ENCODE measurements around the gene AFF3.

AFF3 gene

DNA sequence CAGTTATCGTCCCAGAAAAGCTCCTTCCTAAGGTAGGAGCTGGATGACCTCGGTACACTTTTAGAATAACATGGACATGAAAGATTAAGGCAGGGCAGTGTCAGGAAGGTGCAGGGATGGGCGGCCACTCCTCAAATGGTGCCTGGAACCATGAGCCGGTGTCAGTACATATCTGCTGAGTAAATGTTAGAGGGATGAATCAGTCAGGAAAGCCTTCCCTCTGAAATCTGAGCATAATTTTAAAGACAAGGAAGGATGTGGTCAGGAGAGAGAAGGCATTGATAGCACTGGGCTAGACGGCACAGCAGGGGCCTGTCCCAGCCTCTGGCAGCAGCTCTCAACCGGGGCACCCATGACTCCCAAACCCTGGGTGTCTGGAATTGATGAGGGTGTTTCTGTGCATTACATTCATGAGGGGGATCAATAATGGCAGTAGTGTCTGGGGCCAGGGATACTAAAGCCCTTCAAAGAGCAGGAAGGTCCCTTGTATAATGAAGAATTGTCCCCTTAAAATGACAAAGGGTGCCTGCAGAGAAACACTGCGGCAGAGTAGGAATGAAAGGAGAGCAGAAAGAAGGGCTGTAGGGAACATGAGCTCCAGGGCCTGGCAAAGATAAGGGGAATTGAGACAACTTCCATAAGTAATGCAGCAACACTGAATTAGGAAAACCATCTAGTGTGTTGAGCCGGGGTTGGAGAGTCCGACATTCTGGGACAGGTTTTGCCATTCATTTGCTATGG lies 490.3 kb downstream of the AFF3 start:
- no peak for DNase-seq

DNA sequence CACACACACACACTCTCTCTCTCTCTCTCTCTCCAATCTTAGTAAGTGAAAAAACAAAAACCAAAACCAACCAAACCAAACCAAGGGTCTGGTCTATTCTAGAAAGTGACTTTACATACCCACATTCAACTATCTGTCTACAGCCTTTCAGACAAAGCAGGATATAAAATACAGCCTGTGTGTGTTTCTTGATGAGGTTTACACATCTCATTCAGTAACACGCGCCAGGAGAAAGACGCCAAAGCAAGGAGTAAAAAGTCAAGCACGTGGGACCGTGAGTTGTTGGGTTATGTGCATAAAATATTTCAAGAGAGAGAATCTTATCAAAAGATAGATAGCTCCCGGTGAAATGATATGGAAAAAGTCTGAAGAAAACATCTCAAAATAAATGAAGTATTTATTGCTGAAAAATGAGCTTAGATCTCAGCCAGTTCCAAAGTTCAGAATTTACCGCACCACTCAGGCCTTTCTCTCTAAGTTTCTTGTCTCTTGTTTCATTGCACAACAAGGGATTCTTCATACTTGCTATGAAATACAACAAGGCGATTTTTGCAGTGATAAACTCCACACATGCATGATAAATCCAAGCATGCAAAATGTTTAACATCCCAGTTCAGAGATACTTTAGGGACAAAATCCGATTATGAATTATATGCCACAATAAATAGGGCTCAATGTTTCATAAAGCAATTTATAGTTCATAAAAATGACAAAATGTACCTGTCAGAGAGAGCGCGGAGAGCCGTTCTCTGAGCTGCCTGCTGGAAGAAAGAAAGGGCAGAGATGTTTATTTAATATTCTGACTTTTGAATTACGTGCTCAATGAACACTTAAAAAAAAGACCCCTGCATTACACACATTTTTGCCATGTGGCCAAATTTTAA lies 493.2 kb downstream of the AFF3 start:
- DNase-seq = no peak

DNA sequence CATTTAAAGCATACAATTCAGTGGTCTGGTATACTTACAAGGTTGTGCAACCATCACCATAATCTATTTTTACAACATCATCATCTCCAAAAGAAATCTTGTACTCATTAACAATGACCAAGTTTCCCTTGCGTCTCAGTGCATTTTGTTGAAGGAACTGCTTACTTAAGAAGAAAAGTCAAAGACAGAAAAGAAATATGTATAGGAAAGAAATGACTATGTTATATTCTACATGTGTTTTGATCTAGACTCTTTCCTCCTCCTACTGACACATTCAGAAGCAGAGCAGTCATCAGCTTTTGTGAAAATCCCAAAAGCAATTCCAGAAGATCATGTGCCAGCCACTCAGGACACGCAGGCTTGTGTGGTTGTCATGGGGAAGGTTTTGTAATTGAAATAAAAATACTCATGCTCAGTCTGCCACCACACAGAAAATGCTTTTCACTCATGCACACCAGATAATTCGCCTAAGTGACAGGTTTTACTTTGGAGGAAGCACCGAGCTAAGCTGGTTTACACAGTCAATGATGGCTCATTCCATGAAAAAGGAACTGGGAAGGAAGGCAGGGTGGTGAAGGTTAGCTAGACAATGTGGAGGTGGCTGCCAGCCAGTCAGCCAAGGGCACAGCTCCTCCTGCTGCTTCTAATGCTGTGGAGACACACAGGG lies 494.1 kb downstream of the AFF3 start:
- no peak for DNase-seq

DNA sequence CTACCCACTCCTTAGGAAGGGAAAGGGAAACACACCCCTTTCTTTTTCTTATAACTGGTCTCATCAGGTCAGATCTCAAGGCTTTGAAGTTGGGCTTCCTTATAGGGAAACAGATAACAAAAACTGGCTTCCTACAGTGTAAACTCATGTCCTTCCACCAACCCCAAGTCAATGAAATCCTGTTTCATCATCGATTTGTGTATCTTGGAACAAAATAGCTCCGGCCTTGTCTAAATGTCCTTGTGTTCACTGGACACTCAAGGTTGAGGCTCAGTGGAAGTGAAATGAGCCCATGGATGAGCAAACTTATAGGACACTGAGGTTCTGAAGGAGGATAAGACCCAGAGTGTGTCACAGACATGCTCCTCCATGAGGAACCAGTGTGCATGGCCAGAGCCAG lies 496.4 kb downstream of the AFF3 start:
- DNase-seq = no peak

DNA sequence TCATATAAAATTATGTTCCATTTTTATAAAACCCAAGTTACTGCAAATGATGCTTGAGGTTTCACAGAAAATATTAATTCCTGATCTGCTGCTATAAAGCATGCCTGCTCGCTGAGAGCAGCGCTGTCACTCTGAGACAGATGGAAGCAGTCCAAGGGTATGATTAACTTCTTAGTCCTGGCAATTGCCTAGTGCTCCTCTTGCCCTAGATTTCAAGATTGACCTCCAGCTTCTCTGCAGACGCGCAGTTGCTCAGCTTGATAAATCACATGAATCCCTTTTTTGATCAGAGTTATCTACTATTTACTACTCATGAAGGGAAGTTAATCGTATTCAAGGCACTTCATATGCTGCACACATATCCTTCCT lies 498.0 kb downstream of the AFF3 start:
- DNase-seq = no peak

DNA sequence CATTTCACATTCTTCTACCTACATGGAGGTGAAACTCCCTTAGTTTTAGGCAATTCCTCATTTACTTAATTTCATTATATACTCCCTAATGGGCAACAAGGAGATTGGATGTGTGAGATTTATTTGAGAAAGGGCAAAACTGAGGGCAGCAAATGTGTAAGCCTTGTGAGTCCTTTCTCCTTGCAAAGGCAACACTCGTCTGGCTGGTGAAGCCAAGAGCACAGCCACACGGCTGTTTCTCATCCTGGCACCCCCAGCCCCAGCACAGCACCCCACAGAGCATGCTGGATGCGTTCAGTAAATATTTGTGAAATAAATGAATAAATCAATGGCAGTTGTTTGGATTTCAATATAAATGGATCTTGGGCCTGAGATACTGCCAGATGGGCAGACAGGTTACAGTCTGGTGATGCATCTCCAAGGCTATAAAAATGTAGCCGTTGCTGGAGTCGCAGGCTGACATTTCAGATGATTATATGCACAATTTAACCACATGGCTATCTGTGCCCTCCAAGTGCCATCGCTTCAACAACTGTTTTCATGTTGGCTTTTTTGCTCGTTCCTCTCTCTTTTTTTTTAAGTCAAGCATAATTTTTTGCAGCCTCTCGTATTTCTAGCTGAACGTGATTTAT lies 498.5 kb downstream of the AFF3 start:
- DNase-seq = no peak

DNA sequence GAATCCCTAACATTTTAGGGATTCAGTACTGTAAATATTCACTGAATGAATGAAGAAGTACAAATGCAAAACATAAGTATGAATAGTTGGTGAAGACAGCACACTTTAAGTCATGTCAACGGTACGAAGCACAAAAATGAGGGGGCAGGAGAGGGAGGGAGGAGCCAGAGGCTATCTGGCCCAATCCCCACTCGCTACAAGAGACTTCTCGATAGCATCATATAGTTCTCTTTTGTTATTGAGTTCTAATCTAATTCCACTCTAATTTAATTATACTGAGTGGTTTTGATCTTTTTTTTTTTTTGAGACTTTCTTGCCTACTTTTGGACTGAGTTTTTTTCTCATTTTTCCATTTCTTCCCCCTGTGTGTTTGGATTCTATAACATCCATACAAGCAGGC lies 500.4 kb downstream of the AFF3 start:
- DNase-seq = no peak

DNA sequence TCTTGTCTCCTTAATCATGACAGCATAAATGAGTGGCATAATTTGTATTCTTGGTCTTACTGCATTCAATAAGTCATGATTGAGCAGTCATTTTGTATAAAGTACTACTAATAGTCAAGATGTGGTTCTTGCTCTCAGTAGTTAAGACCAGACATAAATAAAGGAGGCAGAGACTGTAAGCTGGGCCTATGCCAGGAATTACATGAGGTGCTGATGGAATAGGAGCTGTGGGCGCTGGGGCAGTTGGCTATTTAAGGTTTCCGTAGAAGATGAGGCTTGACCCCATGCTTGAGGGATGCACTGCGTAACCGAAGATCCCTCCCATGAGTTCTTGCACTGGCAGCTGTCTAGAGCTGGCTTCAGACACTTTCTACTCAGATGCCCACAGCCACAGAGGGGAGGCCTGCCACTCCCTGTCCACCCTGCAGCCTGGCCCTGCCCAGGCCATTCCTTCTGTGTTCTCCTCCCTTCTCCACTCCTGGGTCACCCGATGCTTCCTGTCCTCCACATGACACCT lies 501.7 kb downstream of the AFF3 start:
- no peak for DNase-seq

DNA sequence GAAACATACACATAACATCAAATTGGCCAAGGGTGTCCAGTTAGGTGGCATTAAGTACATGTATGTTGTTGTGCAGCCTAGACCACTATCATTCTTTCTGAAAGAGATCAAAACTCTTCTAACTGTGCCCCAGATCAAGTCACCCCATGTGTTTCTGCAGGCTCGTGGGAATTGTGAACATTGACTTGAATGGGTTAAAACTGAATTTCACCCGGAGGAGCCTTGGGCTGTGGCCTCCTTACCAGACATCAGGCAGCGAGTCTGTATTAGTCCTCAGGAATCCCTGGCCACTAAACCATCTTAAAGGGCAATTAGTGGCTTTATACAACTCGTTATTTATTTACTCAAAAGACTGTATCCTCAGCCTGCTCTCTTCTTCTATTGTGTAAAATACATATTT lies 503.6 kb downstream of the AFF3 start:
- no peak for DNase-seq

DNA sequence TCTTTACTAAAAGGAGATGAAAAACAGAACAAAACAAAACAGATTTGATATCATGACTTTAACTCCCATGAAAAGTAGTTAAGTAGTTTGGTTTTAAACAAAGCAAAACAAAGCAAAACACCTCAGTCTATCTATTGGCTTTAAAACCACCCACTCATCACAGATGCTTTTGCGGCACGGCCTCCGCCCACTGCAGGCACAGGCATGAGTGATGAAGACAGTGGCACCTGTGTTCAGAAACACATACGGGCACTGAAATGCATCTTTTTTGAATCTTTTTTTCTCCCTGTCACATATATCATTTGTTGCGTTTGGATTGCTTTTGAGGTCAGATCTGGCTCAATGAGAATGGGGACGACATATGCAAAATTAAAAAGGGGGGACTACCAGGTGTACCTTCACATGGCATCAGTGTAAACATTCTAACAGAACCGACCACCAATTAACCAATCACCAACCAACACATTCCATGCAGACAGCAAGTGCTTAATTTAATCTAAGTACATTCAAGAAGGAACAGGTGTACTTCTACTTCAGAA lies 505.2 kb downstream of the AFF3 start:
- no peak for DNase-seq

DNA sequence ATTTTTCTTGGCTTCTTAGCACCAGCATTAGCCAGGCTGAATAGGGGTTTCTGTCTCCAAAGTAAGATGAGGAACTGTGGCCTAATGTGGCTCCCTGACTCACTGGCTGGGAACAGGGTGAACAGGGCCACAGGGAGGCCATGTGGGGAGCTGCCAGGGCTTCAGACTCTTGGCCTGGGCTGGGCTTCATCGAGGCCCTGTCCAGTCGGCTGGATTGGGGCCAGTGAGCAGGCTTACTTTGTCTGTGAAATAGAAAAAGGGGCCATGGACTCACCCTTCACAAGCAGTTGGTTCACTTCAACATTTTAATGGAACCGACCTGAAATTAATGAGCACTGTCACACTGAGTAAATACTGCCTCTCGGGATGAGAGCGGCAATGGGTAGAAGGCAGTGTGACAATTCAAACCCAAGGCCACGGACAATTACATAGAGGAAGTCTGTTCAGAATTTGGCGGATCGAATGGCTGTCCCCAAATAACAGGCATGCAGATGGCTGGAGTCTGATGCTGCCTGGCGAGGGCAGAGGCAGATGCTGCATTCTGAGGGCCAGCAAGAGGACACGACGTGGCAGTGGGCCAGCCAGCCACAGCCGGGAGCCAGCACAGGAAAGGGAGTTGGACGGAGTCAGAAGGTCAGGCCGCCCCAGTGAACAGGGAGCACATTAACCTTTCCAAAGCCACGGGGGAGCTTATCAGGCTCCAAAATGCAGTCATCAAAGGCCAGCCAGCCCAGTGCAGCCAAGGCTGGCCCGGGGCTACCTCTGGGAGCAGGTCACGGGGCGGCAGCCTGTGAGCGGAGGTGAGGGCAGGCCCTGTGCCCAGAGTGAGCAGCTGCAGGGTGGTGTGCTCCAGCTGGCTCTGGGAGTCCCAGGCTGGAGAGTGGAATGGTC lies 506.0 kb downstream of the AFF3 start:
- no peak for DNase-seq

DNA sequence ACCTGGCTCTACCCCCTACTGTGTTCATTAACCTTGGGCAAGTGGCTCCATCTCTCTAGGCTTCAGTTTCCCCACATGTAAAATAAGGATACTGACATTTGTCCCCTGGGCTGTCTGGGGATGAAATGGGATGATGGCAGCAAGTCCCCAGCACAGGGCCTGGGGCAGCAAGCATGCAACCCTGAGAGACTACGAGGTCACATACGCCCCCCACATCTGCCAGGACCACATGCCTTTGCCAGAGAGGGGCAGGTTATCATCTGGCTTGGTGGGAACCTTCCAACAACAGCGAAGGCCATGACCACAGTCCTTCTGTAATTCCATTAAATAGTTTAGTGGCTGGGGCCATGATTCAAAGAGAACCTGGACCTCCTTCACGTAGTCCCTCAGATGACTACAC lies 506.7 kb downstream of the AFF3 start:
- no peak for DNase-seq

DNA sequence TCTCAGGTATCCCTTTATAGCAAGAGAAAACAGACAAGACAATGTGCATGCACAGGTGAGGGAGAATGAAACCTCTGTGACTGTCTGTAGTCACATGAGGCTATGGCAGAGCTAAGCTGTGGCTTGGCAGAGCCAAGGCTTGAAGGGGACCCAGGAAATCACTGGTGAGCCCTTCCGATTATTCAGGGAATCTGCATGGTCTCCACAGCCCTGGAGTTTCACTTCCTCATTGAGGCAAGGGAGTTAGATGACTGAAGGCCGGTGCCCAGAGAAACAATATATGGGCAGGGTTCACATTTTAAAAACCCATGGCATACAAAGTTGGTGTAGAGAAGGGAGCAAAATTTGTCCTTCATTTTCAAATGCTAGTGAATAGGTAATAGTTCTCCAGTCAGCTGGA lies 508.2 kb downstream of the AFF3 start:
- DNase-seq = no peak

DNA sequence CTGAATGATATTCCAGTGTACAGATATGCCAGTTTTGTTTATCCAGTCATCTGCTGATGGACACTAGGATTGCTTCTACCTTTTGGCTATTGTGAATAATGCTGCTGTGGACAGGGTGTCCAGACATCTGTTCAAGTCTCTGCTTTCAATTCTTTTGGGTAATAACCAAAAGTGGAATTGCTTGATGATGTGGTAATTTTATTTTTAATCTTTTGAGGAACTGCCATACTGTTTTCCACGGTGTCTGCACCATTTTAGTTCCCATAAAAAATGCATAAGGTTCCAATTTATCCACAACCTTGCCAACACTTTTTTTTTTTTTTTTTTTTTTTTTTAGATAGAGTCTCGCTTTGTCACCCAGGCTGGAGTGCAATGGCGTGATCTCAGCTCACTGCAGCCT lies 510.7 kb downstream of the AFF3 start:
- no peak for DNase-seq

DNA sequence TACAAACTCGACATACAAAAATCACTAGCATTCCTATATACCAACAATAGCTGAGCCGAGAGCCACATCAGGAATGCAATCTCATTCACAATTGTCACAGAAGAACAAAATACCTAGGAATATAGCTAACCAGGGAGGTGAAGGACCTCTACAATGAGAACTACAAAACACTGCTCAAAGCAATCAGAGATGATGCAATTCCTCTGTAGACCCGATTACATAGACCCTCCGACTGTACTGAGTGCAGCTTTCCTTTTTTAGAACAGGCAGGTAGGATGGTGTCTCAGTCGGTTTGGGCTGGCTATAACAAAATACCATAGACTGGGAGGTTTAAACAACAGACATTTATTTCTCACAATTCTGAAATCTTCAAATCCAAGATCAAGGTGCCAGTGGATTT lies 513.1 kb downstream of the AFF3 start:
- DNase-seq = no peak

DNA sequence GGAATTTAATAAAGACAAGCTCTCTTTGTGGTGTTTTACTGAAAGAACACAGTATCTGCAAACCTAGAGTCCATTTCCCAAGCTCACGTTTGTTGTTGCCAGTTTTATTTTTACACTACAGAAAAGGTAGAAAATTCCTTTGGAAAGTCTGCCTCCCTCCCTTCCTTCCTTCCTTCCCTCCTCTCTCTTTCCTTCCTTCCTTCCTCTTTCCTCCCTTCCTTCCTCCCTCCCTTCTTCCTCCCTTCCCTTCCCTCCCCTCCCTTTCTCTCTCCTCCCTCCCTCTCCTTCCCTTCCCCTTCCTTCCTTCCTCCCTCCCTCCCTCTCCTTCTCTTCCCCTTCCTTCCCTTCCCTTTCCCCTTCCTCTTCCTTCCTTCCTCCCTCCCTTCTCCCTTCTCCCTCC lies 516.2 kb downstream of the AFF3 start:
- no peak for DNase-seq

DNA sequence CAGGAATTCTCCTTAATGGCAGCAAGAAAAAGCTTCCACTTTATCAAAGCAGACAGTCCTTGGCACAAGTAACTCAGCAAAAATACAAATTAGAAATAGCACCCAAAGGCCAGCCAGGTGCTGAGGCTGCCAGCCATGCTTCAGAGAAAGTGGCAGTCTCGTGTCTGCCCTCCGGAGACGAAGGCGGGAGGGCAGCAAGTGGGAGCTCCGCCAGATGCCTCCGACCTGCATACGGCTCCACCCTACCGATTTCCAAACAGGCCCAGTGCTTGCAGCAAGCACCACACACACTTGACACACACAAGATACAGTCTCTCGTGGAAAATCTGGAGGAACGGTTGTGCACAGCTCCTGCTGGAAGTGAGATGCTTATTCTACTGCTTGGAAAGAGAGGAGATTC lies 517.7 kb downstream of the AFF3 start:
- DNase-seq = no peak

DNA sequence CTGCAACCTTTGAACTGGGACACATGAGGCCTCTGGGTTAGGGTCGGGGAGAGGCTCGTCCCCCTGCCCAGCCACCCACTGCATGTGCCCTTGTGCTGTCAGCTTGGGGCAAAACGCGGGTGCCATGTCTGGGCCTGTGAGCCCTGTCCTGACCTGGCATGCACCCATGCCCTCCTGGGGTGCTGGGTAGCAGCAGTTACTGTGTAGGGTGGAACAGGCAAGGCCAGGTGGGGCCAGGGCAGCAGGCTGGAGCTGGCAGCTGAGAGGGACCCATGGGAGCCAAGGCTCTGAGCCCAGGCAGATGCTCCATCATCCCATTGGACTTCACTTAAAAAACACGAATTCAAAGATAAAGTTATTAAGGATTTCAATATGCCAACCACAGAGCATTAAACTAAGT lies 518.8 kb downstream of the AFF3 start:
- DNase-seq = no peak

DNA sequence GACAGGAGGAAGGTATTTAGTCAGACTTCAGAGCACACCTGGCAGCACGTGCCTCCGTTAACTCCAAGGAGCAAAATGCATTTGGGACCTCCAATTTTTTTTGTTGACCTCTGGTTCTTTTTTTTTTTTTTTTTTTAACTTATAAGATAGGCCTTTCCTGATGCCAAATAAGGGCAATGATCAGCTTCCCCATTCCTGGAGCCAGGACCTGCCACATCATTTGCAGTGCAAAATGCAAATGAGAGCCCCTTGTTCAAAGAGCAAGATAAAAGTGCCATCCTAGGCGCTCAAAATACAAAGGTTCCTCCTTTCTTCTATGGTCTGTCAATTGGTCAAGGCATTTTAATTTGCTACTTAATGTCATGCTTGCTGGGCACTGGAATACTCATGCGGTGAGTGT lies 519.4 kb downstream of the AFF3 start:
- no peak for DNase-seq

DNA sequence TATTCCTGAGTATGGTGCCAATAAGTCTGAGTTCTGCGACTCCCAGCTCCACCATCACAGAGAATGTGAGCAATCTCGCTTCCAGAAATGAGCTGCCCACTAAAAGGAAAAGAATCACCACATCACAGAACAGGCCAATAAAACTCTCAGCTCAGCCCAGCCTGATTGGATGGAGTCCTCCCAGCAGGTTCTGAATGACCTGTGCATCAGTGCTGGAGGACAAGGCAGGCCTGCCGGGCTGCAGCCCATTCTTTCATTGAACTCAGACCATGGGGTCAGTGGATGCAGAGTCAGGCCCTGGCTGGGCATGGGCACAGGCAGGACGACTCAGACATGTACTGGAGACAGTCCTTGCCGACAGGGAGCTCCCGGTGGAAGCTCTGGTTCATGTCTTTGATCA lies 519.9 kb downstream of the AFF3 start:
- no peak for DNase-seq

DNA sequence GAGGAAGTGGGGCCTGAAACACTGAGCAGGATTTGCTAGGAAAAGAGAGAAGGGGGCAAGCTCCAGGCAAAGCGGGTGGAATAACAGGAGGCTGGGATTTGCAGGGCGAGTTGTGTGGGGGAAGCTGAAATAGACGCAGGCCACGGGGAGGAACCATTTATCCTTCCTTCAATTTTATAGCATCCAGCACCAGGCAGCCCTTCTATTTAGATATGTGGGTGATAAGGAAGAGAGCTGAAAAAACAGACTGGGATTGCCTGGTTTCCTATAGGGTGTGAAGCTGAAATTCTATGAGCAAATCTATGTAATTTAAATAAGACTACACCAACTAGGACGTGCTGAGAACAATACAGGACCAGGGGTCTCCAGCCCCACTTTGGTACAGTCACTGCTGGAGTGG lies 520.6 kb downstream of the AFF3 start:
- DNase-seq = no peak

DNA sequence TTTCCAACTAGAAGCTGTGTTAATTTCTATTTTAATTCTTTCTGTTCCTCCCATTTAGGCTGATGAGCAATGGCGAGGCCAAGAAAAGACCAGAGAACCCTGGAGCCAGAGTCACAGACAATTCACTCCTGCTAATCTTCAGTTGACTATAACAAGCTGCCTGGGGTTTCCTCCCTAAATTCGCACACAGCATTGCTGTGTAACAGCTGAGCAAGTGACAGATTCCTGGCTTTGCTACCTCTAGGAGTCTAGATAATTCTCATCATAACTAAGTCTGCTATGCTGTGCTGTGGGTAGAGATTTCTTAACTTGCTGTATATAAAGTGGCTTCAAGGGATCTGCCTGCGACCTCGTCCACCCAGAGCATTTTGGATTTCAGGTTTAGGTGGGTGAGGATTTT lies 521.3 kb downstream of the AFF3 start:
- DNase-seq = no peak
